GM19351 (cell line): ENCODE results near the gene RBPJ.

Experiments used
- ATAC-seq: cut with Tn5 transposase; IDR thresholded peaks from one replicate; pipeline ENCODE4 v1.9.1; 2021; ENCODE audit warnings: mild to moderate bottlenecking, moderate library complexity; ENCODE audit not compliant: unreplicated experiment

Gene RBPJ

GRCh38 chr4:26452565-26453531 lies 132.0 kb downstream of the RBPJ start:
- no peak for ATAC-seq

GRCh38 chr4:26454961-26455360 lies 134.1 kb downstream of the RBPJ start:
- no peak for ATAC-seq

- ATAC-seq: no peak
These were observed 134.8 kb downstream of the RBPJ start for GRCh38 chr4:26455571-26455970.

- no peak for ATAC-seq
These were observed 136.6 kb downstream of the RBPJ start for GRCh38 chr4:26457412-26457811.

- no peak for ATAC-seq
These were observed 137.3 kb downstream of the RBPJ start for GRCh38 chr4:26458157-26458561.

GRCh38 chr4:26459054-26459755 lies 138.4 kb downstream of the RBPJ start:
- ATAC-seq: peak; percentile 88

GRCh38 chr4:26459756-26460530 lies 139.1 kb downstream of the RBPJ start:
- no peak for ATAC-seq

- ATAC-seq: no peak
These were observed 142.1 kb downstream of the RBPJ start for GRCh38 chr4:26462874-26463273.

GRCh38 chr4:26463386-26463785 lies 142.6 kb downstream of the RBPJ start:
- ATAC-seq: no peak

- no peak for ATAC-seq
These were observed 143.7 kb downstream of the RBPJ start for GRCh38 chr4:26464420-26465095.

GRCh38 chr4:26466578-26467270 lies 145.9 kb downstream of the RBPJ start:
- ATAC-seq: no peak

- ATAC-seq: no peak
These were observed 146.9 kb downstream of the RBPJ start for GRCh38 chr4:26467724-26468123.

- no peak for ATAC-seq
These were observed 147.6 kb downstream of the RBPJ start for GRCh38 chr4:26468283-26468949.

GRCh38 chr4:26468977-26469376 lies 148.2 kb downstream of the RBPJ start:
- no peak for ATAC-seq

GRCh38 chr4:26471890-26472289 lies 151.1 kb downstream of the RBPJ start:
- no peak for ATAC-seq

GRCh38 chr4:26473893-26474292 lies 153.1 kb downstream of the RBPJ start:
- no peak for ATAC-seq

- no peak for ATAC-seq
These were observed 153.7 kb downstream of the RBPJ start for GRCh38 chr4:26474551-26474950.

GRCh38 chr4:26475716-26476115 lies 154.9 kb downstream of the RBPJ start:
- ATAC-seq: no peak

- ATAC-seq: no peak
These were observed 155.7 kb downstream of the RBPJ start for GRCh38 chr4:26476545-26476944.

GRCh38 chr4:26478330-26478729 lies 157.5 kb downstream of the RBPJ start:
- ATAC-seq: no peak
